ENCODE data around the gene CCDC40.

The CCDC40 gene

DNA sequence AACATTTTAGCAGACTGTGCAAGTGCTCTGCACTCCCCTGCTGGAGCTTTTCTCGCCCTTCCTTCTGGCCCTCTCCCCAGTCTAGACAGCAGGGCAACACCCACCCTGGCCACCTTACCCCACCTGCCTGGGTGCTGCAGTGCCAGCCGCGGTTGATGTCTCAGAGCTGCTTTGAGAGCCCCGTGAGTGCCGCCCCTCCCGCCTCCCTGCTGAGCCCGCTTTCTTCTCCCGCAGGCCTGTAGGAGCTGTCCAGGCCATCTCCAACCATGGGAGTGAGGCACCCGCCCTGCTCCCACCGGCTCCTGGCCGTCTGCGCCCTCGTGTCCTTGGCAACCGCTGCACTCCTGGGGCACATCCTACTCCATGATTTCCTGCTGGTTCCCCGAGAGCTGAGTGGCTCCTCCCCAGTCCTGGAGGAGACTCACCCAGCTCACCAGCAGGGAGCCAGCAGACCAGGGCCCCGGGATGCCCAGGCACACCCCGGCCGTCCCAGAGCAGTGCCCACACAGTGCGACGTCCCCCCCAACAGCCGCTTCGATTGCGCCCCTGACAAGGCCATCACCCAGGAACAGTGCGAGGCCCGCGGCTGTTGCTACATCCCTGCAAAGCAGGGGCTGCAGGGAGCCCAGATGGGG lies 68.0 kb downstream of the CCDC40 start:
- no peak for DNase-seq

DNA sequence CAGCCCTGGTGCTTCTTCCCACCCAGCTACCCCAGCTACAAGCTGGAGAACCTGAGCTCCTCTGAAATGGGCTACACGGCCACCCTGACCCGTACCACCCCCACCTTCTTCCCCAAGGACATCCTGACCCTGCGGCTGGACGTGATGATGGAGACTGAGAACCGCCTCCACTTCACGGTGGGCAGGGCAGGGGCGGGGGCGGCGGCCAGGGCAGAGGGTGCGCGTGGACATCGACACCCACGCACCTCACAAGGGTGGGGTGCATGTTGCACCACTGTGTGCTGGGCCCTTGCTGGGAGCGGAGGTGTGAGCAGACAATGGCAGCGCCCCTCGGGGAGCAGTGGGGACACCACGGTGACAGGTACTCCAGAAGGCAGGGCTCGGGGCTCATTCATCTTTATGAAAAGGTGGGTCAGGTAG lies 68.5 kb downstream of the CCDC40 start:
- DNase-seq = no peak

DNA sequence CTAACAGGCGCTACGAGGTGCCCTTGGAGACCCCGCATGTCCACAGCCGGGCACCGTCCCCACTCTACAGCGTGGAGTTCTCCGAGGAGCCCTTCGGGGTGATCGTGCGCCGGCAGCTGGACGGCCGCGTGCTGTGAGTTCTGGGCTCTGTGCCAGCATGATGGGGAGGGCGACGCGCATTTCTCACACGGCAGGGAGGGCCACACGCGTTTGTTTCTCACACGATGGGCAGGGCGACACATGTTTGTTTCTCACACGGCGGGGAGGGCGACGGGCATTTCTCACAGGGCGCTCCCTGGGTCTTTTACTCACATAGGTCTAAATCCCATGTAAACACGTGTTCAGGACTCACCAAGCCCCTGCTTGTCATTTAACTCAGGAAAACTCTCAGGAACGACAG lies 69.3 kb downstream of the CCDC40 start:
- DNase-seq = no peak

DNA sequence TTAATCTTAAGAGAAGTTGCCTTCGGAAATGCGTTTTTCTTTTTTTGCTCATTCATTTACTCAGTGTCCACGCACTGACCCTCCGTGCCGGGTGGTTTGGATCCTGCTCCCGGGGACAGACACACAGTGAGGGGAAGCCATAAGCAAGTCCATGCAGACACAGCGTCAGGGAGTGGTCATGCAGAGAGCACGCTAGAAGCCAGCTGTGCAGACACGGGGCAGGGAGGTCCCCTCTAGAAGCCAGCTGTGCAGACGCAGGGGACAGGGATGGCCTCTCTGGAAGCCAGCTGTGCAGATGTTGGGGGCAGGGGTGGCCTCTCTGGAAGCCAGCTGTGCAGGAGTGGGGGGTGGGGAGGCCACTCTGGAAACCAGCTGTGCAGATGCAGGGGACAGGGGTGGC lies 69.7 kb downstream of the CCDC40 start:
- no peak for DNase-seq

DNA sequence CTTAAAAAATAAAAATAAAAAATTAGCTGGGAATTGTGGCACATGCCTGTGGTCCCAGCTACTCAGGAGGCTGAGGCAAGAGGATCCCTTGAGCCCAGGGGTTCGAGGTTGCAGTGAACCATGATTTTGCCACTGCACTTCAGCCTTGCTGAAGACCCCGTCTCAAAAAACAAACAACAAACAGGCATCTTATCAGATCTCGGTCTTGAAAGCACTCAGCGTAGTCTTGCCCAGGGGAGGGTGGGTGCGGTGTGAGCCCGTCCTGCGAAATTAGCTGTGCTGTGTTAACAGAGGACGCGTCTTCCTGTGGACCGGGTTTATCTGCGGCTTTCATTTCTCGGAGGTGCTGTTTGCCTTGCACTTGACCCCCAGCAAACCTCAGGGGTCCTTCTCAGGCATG lies 70.3 kb downstream of the CCDC40 start:
- no peak for DNase-seq

DNA sequence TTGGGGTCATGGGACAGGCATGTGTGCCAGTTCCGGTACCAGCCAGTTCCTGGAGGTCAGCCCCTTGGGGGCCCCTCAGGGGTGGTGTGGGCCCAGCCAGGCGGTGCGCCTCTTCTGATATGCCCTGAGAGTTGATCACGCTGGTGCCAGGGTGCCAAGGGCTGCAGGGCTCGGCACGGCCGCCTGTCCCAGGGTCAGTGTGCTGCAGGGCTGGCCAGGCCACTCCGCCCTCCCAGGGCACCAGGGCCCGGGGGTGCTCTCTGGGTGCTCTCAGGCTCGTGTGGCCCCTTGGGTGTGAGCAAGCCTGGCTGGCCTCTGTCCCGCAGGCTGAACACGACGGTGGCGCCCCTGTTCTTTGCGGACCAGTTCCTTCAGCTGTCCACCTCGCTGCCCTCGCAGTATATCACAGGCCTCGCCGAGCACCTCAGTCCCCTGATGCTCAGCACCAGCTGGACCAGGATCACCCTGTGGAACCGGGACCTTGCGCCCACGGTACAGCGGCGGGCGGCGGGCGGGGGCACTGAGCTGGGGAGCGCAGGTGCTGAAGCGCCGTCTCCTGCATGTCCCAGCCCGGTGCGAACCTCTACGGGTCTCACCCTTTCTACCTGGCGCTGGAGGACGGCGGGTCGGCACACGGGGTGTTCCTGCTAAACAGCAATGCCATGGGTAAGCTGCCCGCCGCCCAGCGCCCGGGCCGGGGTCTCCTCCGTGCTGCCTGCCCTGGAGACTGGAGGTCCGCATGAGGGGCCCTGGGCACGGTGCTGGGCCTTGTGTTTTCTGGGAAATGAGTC lies 71.0 kb downstream of the CCDC40 start:
- no peak for DNase-seq

DNA sequence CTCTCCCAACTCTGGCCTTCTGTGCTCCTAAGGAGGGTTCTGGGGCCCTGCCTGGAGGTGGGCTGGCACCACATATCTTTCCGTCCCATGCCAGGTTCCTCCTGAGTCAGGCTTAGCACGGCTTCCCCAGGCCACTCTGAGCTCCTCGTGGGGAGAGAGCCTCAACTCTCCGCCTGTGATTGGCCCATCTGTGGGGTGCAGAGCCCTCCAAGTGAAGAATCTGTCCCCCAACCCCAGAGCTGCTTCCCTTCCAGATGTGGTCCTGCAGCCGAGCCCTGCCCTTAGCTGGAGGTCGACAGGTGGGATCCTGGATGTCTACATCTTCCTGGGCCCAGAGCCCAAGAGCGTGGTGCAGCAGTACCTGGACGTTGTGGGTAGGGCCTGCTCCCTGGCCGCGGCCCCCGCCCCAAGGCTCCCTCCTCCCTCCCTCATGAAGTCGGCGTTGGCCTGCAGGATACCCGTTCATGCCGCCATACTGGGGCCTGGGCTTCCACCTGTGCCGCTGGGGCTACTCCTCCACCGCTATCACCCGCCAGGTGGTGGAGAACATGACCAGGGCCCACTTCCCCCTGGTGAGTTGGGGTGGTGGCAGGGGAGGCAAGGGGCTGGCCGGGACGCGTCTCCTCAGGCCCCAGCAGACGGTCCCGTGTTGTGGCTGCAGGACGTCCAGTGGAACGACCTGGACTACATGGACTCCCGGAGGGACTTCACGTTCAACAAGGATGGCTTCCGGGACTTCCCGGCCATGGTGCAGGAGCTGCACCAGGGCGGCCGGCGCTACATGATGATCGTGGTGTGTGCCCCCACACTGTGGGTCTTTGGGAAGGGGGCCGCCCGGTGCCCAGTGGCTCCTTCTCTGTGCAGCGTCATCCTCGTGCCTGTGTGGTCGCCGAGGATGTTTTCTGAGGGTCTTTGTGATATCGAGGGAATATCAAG lies 71.9 kb downstream of the CCDC40 start:
- no peak for DNase-seq

DNA sequence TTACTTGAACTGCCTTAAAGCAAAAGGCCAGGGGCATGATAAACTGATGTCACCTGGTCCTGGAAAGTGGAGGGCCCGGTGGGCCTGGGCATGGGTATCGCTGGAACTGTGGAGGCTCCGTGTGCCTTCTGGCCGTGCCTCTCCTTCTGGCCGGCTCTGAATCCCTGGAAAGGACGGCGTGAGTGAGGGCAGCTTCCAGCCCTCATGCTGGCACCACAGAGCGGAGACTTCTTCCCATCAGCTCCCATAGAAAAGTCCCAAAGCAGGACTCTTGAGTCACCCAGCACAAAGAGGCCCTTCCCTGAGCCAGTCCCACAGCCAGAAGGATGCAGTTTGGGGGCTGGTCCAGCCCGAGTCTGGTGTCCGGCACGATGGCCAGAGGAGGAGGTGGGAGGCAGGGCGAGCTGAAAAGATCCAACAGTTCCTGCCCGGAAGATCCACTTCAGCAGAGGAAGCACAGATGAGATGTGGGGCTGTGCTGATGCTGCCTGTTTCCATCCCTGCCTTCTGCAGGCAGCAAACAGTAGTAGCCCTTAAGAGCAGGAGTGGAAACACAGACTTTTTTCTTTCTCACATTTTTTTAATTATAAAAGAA lies 72.7 kb downstream of the CCDC40 start:
- DNase-seq = no peak

DNA sequence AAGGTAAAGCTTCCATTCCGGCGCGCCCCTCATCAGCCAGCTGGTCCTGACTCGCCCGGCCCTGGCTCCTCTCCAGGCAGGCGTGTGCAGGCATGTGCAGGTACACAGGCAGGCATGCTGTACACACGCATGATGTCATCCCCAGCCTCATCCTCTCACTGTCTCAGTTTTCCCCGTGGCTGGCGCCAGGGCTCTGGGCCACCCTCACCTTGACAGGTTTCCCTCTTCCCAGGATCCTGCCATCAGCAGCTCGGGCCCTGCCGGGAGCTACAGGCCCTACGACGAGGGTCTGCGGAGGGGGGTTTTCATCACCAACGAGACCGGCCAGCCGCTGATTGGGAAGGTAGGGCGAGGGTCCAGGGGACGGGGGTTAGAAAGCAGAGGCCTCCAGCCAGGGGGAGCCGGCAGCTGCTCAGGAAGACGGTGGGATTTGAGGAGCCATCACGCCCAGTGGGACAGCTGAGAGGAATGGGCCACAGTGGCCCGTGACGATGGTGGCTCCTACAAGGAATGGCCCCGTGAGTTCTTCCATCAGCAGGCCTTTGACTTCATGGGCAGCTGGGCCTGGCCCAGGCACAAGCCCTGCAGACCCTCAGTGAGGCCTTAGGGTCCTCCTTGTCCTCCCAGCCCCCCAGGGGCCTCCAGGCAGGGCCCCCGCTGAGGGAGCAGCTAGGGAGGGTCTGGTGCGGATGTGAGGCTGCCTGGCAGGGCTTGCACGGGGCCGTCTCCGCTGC lies 73.4 kb downstream of the CCDC40 start:
- no peak for DNase-seq

DNA sequence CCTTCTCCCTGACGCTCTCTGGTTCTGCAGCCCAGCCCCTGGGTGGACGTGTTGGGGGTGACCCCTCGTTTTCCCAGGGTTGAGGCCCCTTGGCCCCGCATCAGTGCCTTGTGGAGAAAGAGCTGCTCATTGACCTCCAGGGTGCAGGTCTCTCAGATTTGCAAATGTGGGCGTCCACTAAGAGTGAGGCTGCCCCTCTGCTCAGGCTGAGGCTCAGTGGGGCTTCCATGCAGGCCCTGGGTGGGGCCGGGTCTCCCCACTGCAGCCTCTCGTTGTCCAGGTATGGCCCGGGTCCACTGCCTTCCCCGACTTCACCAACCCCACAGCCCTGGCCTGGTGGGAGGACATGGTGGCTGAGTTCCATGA lies 74.0 kb downstream of the CCDC40 start:
- DNase-seq = no peak

DNA sequence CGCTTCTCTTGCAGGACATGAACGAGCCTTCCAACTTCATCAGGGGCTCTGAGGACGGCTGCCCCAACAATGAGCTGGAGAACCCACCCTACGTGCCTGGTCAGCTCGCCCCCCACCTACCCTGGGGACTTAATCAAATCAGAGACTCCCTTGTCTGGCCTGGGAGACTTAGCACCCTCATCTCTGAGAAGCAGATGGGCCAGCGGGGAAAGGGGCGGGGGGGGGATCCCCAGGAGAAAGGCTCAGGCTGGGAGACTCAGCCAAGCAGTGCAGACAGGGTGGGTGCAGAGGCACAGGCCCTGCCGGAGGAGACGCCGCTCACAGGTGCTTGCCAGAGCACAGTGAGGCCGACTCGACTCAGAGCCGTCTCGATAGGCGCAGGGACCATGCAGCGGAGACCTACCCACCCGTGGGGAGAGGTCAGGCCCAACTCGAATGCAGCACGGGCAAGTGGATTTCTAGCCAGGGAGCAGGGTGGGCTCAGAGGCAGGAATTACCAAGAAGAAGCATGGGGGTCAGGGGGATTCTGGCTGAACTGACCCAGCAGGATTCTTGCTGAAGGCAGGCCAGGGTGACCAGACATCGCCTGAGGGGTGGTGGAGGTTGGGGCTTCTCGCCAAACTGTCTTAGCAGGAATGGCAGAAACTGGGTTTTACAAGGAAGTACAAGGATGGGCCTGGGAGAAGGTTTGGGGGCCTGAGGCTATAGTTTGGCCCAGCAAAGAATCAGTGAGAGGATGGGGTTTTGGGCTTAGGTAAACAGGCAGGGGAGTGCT lies 74.7 kb downstream of the CCDC40 start:
- no peak for DNase-seq

DNA sequence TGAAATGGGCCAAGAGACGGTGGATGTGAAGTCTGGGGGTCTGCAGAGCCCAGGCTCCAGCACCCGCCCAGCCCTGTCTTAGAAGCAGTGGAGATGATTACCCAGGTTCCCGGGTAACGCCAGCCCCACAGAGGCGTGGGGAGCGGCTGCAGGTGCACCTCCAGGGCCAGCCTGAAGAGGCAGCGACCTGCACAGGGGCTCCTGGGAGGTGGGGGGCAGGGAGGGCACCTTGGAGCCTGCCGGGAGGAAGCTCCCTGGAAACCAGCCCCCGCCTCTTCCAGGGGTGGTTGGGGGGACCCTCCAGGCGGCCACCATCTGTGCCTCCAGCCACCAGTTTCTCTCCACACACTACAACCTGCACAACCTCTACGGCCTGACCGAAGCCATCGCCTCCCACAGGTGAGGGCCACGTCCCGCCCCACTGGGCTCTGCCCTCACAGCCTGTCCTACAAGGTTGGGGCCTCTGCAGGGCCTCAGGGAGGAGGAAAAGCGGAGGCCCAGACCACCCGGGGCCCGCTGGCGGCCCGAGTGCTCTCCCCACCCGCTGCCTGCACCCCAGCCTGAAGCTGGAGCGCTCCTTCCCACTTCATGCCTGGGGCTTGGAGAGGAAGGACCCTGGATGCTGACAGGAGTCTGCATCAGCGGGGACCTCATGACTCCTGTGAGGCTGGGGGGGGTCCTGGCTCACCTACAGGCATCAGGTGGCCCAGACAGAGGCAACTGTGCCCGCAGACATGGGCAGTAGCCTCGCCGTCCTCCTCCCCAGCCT lies 75.4 kb downstream of the CCDC40 start:
- DNase-seq = no peak

DNA sequence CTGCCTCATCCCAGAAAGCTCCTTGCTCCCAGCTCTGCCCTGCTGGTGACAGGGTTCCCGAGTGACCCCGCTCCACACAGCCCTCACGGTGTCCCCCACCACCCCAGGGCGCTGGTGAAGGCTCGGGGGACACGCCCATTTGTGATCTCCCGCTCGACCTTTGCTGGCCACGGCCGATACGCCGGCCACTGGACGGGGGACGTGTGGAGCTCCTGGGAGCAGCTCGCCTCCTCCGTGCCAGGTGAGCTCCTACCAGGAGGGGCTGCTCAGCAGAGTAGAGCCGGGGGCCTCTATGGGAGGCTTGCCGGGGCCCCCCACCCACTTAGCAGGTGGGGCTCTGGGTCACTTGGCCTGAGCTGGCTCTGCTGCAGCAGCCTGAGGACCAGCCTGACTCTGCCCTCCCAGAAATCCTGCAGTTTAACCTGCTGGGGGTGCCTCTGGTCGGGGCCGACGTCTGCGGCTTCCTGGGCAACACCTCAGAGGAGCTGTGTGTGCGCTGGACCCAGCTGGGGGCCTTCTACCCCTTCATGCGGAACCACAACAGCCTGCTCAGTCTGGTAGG lies 76.1 kb downstream of the CCDC40 start:
- no peak for DNase-seq

DNA sequence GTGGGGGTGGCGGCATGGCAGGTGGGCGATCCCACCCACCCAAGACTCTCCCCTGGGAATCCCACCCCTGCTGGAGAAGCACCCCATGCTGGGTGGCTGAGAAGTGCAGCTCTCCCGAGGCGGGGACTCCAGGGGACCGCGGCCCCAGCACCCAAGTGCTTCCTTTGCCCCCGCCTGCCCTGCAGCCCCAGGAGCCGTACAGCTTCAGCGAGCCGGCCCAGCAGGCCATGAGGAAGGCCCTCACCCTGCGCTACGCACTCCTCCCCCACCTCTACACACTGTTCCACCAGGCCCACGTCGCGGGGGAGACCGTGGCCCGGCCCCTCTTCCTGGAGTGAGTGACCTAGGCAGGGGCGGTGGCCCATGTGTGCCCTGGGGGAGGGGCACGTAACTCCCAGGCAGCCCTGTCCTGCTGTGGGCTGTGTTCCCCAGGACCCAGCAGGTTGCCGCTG lies 76.6 kb downstream of the CCDC40 start:
- DNase-seq = no peak

DNA sequence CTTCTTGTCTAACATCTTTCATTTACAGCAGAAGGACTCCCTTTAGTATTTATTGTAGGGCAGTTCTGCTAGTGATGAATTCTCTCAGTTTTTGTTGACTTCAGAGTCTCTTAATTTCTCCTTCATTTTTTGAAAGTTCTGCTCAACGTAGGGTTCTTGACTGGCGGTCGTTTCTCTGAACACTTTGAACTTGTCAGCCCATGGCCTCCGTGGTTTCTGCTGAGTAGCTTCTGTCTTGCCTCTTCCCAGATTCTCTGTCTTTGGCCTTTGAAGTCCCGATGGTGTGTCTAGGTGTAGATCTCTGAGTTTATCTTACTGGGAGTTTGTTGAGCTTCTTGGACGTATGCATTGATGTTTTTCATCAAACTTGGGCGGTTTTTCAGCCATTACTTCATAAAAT lies 78.3 kb downstream of the CCDC40 start:
- DNase-seq = no peak

DNA sequence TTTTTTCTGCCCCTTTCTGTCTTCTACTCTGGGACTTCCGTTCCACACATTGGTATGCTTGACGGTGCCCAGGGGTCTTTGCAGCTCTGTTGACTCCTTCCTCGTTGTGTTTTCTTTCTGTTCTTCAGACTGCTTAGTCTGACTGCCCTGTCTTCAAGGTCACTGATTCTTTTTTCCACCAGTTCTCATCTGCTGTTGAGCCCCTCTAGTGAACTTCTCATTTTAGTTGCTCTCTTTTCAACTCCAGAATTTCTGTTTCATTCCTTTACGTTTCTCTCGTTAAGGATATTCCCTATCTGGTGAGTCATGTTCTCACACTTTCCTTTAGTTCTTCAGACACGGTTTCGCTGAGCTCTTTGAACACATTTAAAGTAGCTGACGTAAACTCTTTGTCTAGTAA lies 78.7 kb downstream of the CCDC40 start:
- DNase-seq = no peak

DNA sequence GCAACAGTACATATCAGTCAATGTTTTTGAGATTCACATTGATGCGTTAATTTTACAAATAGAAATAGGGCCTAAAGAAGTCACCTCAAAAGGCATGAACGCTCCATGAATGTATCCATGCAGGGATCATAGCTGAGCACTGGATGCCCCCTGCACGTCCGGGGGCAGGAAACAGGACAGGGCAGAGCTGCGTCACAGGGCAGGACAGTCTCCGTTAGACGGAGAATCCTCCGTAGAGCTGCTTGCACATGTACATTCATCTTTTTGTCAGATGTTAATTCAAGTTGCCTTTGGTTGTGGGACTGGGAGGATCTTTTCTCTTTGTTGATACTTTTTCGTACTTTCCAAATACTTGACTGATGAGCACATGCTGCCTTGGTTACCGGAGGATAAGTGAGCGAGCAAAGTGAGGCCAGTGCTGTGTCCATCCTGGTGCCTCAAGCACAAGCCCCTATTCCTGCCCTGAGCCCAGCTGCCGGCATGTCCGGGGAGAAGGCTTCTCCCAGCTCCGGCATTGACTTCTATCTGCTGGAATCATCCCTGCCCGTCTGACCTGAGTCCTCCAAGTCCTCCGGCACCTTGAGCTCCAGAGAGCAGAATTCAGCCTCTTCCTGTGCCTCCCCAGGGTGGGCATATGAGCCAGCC lies 80.0 kb downstream of the CCDC40 start:
- no peak for DNase-seq

DNA sequence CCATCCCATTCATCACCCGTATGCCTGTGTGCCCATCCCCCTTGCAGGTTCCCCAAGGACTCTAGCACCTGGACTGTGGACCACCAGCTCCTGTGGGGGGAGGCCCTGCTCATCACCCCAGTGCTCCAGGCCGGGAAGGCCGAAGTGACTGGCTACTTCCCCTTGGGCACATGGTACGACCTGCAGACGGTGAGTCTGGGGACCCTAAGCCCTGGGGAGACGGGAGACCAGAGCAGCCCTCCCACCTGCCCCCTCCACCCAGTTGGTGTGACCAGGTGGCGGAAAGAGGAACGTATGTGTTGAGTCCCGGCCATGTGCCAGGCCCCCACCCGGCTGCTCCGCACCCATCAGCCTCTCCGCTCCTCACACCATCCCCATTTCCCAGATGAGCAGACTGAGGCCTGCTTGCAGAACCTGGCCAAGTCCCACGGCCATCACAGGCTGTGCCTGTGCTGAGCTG lies 80.5 kb downstream of the CCDC40 start:
- no peak for DNase-seq

DNA sequence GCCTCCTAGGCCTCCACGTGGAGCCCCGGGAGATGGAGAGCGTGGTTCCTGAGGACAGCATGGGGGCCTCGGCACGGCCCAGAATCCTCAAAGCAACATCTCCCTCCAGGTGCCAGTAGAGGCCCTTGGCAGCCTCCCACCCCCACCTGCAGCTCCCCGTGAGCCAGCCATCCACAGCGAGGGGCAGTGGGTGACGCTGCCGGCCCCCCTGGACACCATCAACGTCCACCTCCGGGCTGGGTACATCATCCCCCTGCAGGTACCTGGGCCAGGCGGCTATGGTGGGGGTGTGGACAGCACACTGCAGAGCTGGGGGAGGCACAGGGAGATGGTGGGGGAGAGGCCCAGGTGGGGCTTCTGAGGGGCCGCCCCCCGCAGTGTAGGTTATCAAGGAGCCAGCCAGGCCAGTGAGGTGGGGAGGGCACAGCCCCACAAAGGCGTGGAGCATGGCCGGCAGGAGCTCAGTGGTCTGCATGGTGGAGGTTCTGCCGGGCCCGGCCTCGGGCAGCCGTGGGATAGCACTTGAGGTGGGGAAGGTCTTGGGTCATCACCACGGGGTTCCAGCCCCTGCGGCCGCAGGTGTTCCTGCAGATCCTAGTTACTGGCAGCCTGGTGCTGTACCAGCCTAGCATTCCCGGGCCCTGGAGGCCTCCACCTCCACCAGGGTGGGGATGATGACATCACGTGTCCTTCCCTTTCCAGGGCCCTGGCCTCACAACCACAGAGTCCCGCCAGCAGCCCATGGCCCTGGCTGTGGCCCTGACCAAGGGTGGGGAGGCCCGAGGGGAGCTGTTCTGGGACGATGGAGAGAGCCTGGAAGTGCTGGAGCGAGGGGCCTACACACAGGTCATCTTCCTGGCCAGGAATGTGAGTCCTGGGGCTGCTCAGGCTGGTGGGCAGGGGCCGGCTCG lies 81.3 kb downstream of the CCDC40 start:
- DNase-seq = no peak

Measured in hematopoietic multipotent progenitor cell treated with erythropoietin and hydrocortisone succinate and interleukin-3 and kit ligand, for 6 days (in vitro differentiated cells).